CD4-positive, alpha-beta T cell treated with Interleukin-2 at 100 ng/mL for 4 hours (primary cell): ENCODE data around the gene OSBPL2.

Experiments
- DNase-seq: peaks from one replicate; pipeline ENCODE4 v3.0.0-alpha.2; 2020; ENCODE audit warnings: low spot score

The OSBPL2 gene

GRCh38 chr20:62301773-62302340 is 63.5 kb downstream of the OSBPL2 start:
- DNase-seq: peak; percentile 89

GRCh38 chr20:62302341-62303061 is 64.2 kb downstream of the OSBPL2 start, which contains the start of gene ADRM1:
ADRM1 (plus strand) TSS chr20:62302997; CDS start chr20:62303569, 572 bp downstream.
- peak; percentile 96 for DNase-seq

GRCh38 chr20:62303062-62303339 is 64.7 kb downstream of the OSBPL2 start:
- DNase-seq: no peak

- no peak for DNase-seq
These were observed 65.3 kb downstream of the OSBPL2 start for GRCh38 chr20:62303340-62304226.

DNA sequence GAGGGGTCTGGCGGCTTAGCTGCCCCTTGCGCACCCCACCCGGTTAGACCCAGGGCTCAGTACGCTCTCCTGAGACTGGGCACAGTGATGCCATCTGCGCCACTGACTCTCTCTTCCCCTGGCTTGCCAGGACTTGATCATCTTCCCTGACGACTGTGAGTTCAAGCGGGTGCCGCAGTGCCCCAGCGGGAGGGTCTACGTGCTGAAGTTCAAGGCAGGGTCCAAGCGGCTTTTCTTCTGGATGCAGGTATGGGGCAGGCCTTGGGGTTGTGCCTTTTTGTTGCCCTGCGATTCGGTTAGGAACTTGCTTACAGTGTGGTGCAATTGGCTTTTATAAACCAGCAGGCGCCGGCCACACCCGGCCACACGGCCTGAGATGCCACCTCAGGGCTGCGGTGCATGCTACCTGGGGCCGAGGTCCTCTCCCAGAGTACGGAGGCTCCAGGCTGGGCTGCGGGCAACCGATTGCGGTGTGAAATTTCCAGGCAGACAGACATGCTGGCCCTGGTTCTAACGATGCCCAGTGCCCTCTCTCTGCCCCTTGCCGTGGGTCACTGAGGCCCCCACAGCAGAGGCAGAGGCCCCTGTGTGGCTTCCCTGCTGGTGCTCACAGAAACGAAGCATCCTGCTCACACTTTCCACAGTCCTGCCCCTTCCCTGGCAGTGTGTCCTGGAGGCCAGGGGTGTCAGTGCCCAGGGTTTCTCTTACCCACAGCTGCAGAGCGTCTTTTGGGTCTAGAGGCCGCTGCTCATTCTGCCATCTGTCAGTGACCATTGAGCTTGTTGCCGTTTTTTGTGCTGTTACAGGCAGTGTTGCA is 66.2 kb downstream of the OSBPL2 start:
- DNase-seq: no peak

GRCh38 chr20:62305149-62305764 is 66.9 kb downstream of the OSBPL2 start:
- no peak for DNase-seq

DNA sequence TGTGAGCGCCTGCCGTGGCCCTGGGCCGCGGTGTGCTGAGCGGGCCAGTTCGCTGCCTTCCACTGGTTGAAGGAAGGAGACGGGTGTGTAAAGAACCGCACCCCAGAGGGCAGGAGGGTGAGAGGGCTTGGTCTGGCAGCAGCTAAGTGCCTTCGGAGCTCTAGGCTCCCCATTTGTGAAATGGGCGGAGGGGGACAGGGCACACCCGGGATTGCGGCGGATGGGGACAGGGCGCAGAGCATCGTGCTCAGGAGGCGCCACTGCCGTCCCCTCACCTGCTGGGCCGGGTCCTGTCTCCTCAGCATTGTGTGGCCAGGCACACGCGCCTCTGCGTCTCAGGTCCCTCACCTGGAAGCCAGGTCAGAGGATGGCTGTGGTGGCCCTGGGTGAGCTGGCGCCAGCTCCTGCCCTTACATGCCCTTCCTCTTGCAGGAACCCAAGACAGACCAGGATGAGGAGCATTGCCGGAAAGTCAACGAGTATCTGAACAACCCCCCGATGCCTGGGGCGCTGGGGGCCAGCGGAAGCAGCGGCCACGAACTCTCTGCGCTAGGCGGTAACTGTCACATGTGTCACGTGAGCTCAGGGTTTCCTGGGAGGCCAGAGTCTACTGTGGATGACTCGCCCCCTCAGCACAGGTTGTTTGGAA is 67.6 kb downstream of the OSBPL2 start:
- DNase-seq: no peak

DNA sequence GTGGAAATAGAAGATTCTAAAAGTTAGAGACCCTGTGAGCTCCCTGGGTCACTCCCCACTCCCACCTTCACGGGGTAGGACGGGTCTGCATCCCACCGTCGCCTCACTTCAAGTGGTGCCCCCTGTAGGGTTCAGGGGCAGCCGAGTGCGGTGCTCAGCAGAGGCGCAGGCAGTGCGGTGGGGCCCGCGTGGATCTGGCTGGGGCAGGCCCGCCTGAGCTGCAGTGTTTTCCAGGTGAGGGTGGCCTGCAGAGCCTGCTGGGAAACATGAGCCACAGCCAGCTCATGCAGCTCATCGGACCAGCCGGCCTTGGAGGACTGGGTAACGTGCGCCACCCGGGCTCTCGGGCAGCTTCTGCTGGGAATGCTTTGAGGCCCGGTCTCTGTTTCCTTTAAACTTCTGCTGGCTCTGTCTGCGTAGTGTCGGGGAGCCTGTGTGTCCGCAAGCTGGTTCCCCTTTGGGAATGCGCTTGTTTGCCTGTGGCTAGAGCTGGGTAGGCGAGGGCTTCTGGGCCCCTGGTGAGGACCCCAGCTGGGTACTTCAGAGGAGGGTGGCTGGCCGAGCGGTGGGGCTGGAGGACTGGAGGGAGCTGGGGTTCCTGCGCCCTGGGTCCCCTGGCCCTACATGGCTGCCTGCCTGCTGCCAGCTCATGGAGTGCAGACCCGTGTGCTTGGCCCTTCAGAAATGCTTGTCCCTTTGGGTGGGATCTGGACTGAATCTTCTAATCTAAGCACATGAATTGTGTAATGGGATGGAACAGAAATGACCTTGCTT is 68.3 kb downstream of the OSBPL2 start:
- no peak for DNase-seq

- DNase-seq: no peak
These were observed 69.1 kb downstream of the OSBPL2 start for GRCh38 chr20:62307226-62308101.

DNA sequence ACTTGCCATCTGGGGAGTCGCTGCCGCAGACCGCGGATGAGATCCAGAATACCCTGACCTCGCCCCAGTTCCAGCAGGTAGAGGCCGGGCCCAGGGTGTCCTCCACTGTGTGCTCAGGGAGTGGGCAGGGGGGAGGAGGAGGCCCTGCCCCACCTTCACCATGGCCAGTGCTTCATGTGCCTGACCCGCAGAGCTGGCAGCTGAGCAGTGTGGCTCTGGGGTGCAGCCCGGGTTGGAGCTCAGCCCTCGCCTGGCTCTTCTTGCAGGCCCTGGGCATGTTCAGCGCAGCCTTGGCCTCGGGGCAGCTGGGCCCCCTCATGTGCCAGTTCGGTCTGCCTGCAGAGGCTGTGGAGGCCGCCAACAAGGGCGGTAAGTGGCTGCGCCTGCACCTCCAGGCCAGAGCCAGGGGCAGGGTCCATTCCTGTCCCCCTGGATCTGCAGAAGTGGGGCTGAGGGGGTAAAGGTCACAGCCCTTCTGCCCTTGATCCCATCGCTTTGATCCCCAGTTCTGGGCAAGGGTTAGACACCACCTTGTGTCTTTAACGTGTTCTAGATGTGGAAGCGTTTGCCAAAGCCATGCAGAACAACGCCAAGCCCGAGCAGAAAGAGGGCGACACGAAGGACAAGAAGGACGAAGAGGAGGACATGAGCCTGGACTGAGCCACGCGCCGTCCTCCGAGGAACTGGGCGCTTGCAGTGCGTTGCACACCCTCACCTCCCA is 69.9 kb downstream of the OSBPL2 start:
- DNase-seq: no peak

GRCh38 chr20:62309198-62309944 is 71.0 kb downstream of the OSBPL2 start:
- no peak for DNase-seq

DNA sequence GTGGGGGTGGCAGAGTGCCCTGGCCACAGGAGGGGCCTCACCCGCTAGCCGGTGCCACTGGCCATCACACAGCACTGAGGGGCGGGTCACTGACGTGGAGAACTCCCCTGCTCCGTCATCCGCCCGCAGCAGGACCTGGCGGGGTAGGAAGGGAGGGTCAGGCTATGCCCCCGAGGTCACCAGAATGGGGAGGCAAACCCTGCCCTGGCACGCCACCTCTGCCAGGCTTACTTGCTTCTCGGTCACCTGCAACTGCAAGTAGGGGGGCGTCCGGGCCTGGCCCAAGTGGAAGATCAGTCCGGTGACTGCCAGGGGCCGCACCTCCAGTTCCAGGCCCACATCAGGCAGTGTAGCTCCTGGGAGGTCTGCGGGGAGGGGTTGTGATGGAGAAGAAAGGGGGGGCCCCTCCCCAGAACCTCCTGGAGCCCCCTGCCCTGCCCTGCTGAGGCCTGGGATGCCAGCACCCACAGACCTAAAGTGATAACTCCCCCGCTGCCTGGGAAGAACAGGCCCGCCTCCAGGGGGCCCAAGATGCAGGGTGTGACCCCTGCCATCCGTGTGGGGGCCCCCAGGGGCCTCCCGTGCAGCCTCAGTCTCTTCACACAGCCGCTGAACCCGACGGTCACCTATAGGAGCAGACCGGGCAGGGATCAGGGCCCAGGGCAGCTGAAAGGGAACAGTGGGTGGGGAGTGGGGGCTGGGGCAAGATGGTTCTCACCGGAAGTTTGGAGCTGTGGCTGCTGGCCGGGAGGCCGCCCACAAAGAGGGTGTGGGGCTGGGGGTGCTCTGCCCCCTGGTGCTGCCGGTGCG is 71.8 kb downstream of the OSBPL2 start:
- no peak for DNase-seq

DNA sequence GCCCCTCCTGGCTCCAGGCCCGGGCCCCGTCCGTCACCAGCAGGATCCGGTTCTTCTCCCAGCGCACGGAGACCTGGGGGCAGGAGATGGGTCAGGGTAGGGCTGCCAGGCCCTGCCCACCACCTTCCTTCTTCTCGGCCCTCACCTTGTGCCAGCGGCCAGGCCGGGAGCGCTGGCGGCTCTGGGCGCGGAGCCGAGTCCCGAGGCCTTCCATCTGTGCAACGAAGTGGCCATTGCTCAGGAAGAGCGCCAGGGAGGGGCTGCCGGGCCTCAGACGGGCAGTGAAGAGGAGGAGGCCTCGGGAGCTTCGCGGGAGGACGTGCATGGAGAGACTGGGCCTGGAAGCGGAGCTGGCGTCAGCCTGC is 72.4 kb downstream of the OSBPL2 start:
- DNase-seq: no peak

DNA sequence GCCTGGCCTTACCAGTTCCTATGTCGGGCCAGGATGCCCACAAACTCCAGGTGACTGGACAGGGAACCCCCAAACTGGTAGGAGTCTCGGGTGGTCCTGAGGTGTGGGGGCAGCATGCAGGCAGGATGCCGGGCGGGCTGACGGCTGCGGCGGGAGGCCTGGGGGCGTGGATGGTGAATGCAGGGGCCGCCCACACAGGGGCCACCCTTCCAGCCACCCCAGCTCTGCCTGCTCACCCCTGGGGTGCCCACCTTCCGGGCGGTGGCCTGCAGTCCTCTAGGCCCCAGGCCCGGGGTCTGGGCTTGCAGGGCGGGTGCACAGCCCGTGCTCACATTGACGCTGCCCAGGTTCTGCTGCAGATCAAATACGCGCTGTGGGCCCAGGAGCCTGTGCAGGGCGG is 72.8 kb downstream of the OSBPL2 start:
- DNase-seq: no peak

DNA sequence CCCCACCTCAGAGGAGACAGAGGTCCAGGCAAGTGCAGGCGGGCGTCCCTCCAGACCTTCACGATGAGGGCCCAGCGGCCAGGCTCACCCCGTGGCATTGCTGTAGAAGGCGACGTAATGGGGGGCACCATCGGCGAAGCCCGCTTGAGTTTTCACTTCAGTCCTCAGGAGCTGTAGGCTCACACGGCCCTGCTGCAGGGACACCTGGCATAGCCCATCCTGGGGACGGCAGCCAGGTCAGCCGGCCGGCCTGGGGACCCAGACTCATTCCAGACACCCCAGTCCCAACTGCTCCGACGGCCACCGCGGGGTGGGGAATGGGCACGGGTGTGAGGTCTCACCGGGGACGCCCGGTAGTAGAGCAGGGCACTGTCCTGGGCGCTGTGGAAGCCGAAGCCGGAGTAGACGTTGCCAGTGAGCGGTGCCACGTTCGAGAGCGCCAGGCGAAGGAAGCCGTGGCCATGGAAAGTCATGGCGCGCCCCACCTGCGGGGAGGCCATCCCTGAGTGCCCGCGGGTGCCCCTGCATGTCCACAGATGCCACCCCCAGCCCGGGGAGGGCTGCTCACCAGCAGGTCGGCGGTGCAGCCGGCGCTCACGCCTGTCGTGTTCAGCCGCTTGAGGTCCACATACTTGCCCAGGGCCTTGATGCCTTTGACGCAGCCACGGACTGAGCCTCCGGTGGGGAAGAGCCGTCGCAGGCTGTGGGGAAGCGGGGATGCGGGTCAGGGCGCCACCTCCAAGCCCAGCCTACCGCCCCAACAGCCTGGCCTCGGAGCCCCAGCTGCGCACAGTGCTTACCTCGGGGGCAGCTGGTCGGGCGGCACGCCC is 73.7 kb downstream of the OSBPL2 start:
- DNase-seq: no peak

DNA sequence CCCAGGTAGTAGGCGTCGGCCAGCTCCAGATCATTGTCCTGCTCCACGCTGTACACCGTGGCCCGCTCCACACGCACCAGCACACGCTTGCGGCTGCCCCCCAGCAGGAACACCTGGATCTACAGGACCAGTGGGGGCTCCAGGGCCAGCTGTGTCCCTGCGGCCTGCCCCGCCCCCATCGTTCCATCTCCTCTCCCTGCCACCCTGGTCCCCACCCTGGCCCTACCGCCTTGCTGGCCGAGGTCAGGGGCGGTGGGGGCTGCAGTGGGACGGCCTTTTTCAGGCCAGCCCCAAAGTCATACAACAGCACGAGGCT is 74.3 kb downstream of the OSBPL2 start:
- DNase-seq: no peak

DNA sequence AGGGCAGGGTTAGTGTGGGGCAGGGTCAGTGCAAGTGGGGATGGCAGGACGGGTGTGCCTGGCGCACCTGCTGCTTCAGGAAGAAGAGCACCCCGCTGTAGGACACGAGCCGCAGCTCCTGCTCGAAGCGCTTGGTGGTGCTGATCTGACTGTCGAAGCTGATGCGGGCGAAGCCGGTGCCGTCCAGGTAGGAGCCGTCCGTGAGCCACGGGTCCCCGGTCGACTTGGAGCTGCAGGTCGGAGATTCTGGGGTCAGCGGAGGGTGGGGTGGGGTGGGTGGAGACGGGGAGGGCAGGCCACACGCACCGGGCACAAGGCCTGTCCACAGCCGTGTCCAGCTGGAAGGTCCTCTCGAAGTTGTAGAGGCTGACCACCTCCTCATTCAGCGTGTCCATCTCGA is 74.7 kb downstream of the OSBPL2 start:
- no peak for DNase-seq
